CD14-positive monocyte (primary cell): Measurements from ENCODE around the gene TAS1R3. TPM values are rescaled to one million over a fixed set of nuclear protein-coding genes. Genes with fewer than 3 reads are reported as not detected.

Experiments
- DNase-seq, 3 donors: peaks; one replicate each; pipeline ENCODE4 v3.0.0-alpha.2; 2011 to 2022
- H2AFZ ChIP-seq: 2 replicates; pipeline ENCODE4 v1.6.0; 2012; ENCODE audit warnings: mild to moderate bottlenecking, low read depth, low read length, inconsistent platforms; ENCODE audit not compliant: insufficient read depth, poor library complexity, severe bottlenecking
- H3K27ac ChIP-seq, 2 donors: 1 replicate in 1 of 2; 2 replicates in 1 of 2; pipeline ENCODE4 v1.5.1; 2012 to 2013; ENCODE audit warnings: low read length in 2 of 2, control low read depth in 1 of 2, inconsistent platforms in 1 of 2, low read depth in 1 of 2, mild to moderate bottlenecking in 1 of 2
- H3K27me3 ChIP-seq, 2 donors: one replicate each; pipeline versions ENCODE4 v1.6.0 to v1.6.1; 2011 to 2013; ENCODE audit warnings: low read length in 2 of 2; ENCODE audit not compliant: control insufficient read depth in 2 of 2, insufficient read depth in 2 of 2
- H3K36me3 ChIP-seq, 2 donors: replicated peaks in 1 of 2; 1 replicate in 1 of 2; 2 replicates in 1 of 2; pipeline versions ENCODE4 v1.5.1 to v1.6.1; 2012 to 2013; ENCODE audit warnings: low read length in 2 of 2, control low read depth in 1 of 2, inconsistent platforms in 1 of 2, mild to moderate bottlenecking in 1 of 2; ENCODE audit not compliant: insufficient read depth in 2 of 2, control insufficient read depth in 1 of 2
- H3K4me1 ChIP-seq, 2 donors: 1 replicate in 1 of 2; 2 replicates in 1 of 2; pipeline versions ENCODE4 v1.5.1 to v1.6.1; 2012 to 2013; ENCODE audit warnings: low read length in 2 of 2, control low read depth in 1 of 2, inconsistent platforms in 1 of 2, mild to moderate bottlenecking in 1 of 2, moderate library complexity in 1 of 2; ENCODE audit not compliant: insufficient read depth in 2 of 2, control insufficient read depth in 1 of 2
- H3K4me2 ChIP-seq: replicated peaks from 2 replicates; pipeline ENCODE3; 2012; ENCODE audit warnings: low read length, moderate library complexity, mild to moderate bottlenecking; ENCODE audit not compliant: poor library complexity, severe bottlenecking; ENCODE audit errors: extremely low read depth
- H3K4me3 ChIP-seq, 3 experiments: fragments of 200-600 bp in 1 of 3; sonication (generic) in 1 of 3; replicated peaks in 1 of 3; 1 replicate in 2 of 3; 2 replicates in 1 of 3; pipeline ENCODE4 v1.5.1; 2011 to 2013; ENCODE audit warnings: low read length in 3 of 3, mild to moderate bottlenecking in 3 of 3, control low read depth in 2 of 3, low read depth in 2 of 3, inconsistent platforms in 1 of 3, moderate library complexity in 1 of 3
- H3K79me2 ChIP-seq: 2 replicates; pipeline ENCODE4 v1.6.0; 2012; ENCODE audit warnings: mild to moderate bottlenecking, control low read depth, inconsistent platforms, low read length, moderate library complexity; ENCODE audit not compliant: insufficient read depth
- H3K9ac ChIP-seq: 2 replicates; pipeline ENCODE4 v1.6.0; 2017; ENCODE audit warnings: low read length, mild to moderate bottlenecking; ENCODE audit not compliant: insufficient read depth, poor library complexity, severe bottlenecking
- H3K9me3 ChIP-seq, 2 donors: replicated peaks in 1 of 2; 1 replicate in 1 of 2; 2 replicates in 1 of 2; pipeline versions ENCODE4 v1.5.1 to v1.6.1; 2012 to 2013; ENCODE audit warnings: low read length in 2 of 2, control low read depth in 1 of 2; ENCODE audit not compliant: control insufficient read depth in 1 of 2, insufficient read depth in 1 of 2
- H4K20me1 ChIP-seq: 2 replicates; pipeline ENCODE4 v1.6.0; 2012; ENCODE audit warnings: mild to moderate bottlenecking, low read length, control low read depth, moderate library complexity; ENCODE audit not compliant: insufficient read depth
- H3K27ac Mint-ChIP-seq, 7 donors: one replicate each; pipeline ENCODE4 v1.8.0; 2020; ENCODE audit warnings: mild to moderate bottlenecking in 7 of 7, mixed read lengths in 7 of 7, moderate library complexity in 6 of 7, inconsistent platforms in 2 of 7
- H3K27me3 Mint-ChIP-seq, 3 donors: one replicate each; pipeline ENCODE4 v1.8.0; 2021 to 2022; ENCODE audit warnings: low read depth in 3 of 3, mild to moderate bottlenecking in 3 of 3, mixed read lengths in 3 of 3, moderate library complexity in 3 of 3, inconsistent platforms in 1 of 3
- H3K36me3 Mint-ChIP-seq, 2 donors: one replicate each; pipeline ENCODE4 v1.8.0; 2020; ENCODE audit warnings: mixed read lengths in 2 of 2, inconsistent platforms in 1 of 2, mild to moderate bottlenecking in 1 of 2
- H3K4me1 Mint-ChIP-seq: one replicate; pipeline ENCODE4 v1.8.0; 2020; ENCODE audit warnings: mild to moderate bottlenecking, mixed read lengths
- H3K4me3 Mint-ChIP-seq, 2 donors: one replicate each; pipeline ENCODE4 v1.8.0; 2020; ENCODE audit warnings: mild to moderate bottlenecking in 2 of 2, mixed read lengths in 2 of 2, moderate library complexity in 1 of 2
- H3K9me3 Mint-ChIP-seq, 7 donors: one replicate each; pipeline ENCODE4 v1.8.0; 2020 to 2022; ENCODE audit warnings: mixed read lengths in 7 of 7, mild to moderate bottlenecking in 6 of 7, moderate library complexity in 6 of 7, inconsistent platforms in 2 of 7
- CTCF ChIP-seq: fragments of 200-600 bp; IDR thresholded peaks from one replicate; pipeline ENCODE4 v1.8.0; 2022; ENCODE audit warnings: antibody characterized with exemption, mild to moderate bottlenecking
- WGBS: methylation state at CpG from one replicate; pipeline ENCODE4 v1.1.5; 2013; ENCODE audit warnings: missing lambda C conversion rate; ENCODE audit not compliant: insufficient coverage; 5-methylcytosine and 5-hydroxymethylcytosine counted together
- intact Hi-C, 2 donors: fragments of 100-400 bp; cut with micrococcal nuclease; formaldehyde crosslinking; loops; one replicate each; pipeline versions ENCODE4 v1.15.0 to v1.15.1; 2023
- polyA plus RNA-seq, 3 donors: library from polyadenylated mRNA; depleted of rRNA in 1 of 3; unstranded in 2 of 3; stranded (reverse) in 1 of 3; fragments of 300-500 nt in 2 of 3; fragments of >200 nt in 1 of 3; fragmentation: Illumina TruSeq in 2 of 3; gene quantifications; 1 replicate in 2 of 3; 2 replicates in 1 of 3; pipeline ENCODE4 v1.2.3, GENCODE V29; 2012 to 2021

The TAS1R3 gene
- polyA plus RNA-seq, 3 donors: 0.45 TPM; not detected in 2

GRCh38 chr1:1282998-1283397, 48.1 kb upstream of the TAS1R3 start:
- no peaks in the 10 kb centered on the region for H3K9me3 ChIP-seq
- H3K36me3 Mint-ChIP-seq: no peaks in the 10 kb centered on the region
- intact Hi-C loops: no loop called here
- H3K9me3 Mint-ChIP-seq: peaks cover 0 to 4% (median 0%) of the 10 kb centered on the region in 7 donors
- H3K9ac ChIP-seq: no peak overlapping the region
- no peaks in the 10 kb centered on the region for H3K4me1 Mint-ChIP-seq
- H3K4me3 Mint-ChIP-seq: no peak overlapping the region
- H3K27ac ChIP-seq: no peak overlapping the region
- no peaks in the 10 kb centered on the region for H4K20me1 ChIP-seq
- peak overlapping the region in 2 of 7 donors; percentile 14 to 43 for H3K27ac Mint-ChIP-seq
- no peak for TF ChIP-seq CTCF
- no peak overlapping the region for H2AFZ ChIP-seq
- no peak overlapping the region for H3K4me3 ChIP-seq
- H3K27me3 ChIP-seq: no peaks in the 10 kb centered on the region
- peaks cover 1 to 3% (median 3%) of the 10 kb centered on the region in 3 donors for H3K27me3 Mint-ChIP-seq
- peak in 1 of 3 donors; percentile 44 for DNase-seq
- H3K36me3 ChIP-seq: no peaks in the 10 kb centered on the region
- 89% methylated on average over 11 of the region's 14 CpGs for WGBS
- H3K79me2 ChIP-seq: no peaks in the 10 kb centered on the region
- no peaks in the 10 kb centered on the region for H3K4me1 ChIP-seq
- H3K4me2 ChIP-seq: no peak overlapping the region

- Histone ChIP-seq H3K79me2 (no peaks in the 10 kb centered on the region), H3K9me3 (no peaks in the 10 kb centered on the region), H2AFZ (no peak overlapping the region), H3K4me1 (no peaks in the 10 kb centered on the region), H3K36me3 (no peaks in the 10 kb centered on the region), H3K4me3 (no peak overlapping the region), H3K27me3 (no peaks in the 10 kb centered on the region), H3K27ac (no peak overlapping the region), H4K20me1 (no peaks in the 10 kb centered on the region), H3K4me2 (no peak overlapping the region), H3K9ac (no peak overlapping the region)
- no peaks in the 10 kb centered on the region for H3K36me3 Mint-ChIP-seq
- no peak for DNase-seq
- no peaks in the 10 kb centered on the region for H3K4me1 Mint-ChIP-seq
- peaks cover under 1 to 4% (median 1%) of the 10 kb centered on the region in 3 donors for H3K27me3 Mint-ChIP-seq
- no CpG with 5 or more reads among the region's 9 CpGs for WGBS
- H3K9me3 Mint-ChIP-seq: peaks cover 0 to 5% (median 0%) of the 10 kb centered on the region in 7 donors
- H3K27ac Mint-ChIP-seq: no peak overlapping the region
- H3K4me3 Mint-ChIP-seq: no peak overlapping the region
- TF ChIP-seq CTCF: no peak
- intact Hi-C loops: no loop called here
Observed at GRCh38 chr1:1283821-1284220, 47.3 kb upstream of the TAS1R3 start.
